GM19467 (cell line): Measurements from ENCODE around the gene ATP2C2.

Experiments used
- ATAC-seq: cut with Tn5 transposase; IDR thresholded peaks from one replicate; pipeline ENCODE4 v1.9.1; 2021; ENCODE audit warnings: mild to moderate bottlenecking, moderate library complexity; ENCODE audit not compliant: unreplicated experiment

The ATP2C2 gene

GRCh38 chr16:84467256-84467655 lies 98.9 kb downstream of the ATP2C2 start:
- ATAC-seq = no peak

- ATAC-seq = no peak
Measured at GRCh38 chr16:84467709-84468108, 99.4 kb downstream of the ATP2C2 start.

- ATAC-seq = no peak
Measured at GRCh38 chr16:84471316-84471715, 103.0 kb downstream of the ATP2C2 start.

GRCh38 chr16:84471966-84472365 lies 103.6 kb downstream of the ATP2C2 start:
- no peak for ATAC-seq

GRCh38 chr16:84475643-84476240 lies 107.4 kb downstream of the ATP2C2 start:
- no peak for ATAC-seq

- no peak for ATAC-seq
Measured at GRCh38 chr16:84476401-84476800, 108.1 kb downstream of the ATP2C2 start.

GRCh38 chr16:84477661-84478060 lies 109.3 kb downstream of the ATP2C2 start:
- ATAC-seq = no peak

- no peak for ATAC-seq
Measured at GRCh38 chr16:84478172-84478947, 110.0 kb downstream of the ATP2C2 start.

- ATAC-seq = no peak
Measured at GRCh38 chr16:84479716-84480450, 111.5 kb downstream of the ATP2C2 start.

GRCh38 chr16:84481051-84481735 lies 112.9 kb downstream of the ATP2C2 start:
- ATAC-seq = no peak

GRCh38 chr16:84482001-84482891 lies 113.9 kb downstream of the ATP2C2 start:
- no peak for ATAC-seq

GRCh38 chr16:84482951-84483881 lies 114.9 kb downstream of the ATP2C2 start:
- ATAC-seq = no peak

- ATAC-seq = no peak
Measured at GRCh38 chr16:84483882-84484565, 115.7 kb downstream of the ATP2C2 start.

GRCh38 chr16:84484579-84485254 lies 116.4 kb downstream of the ATP2C2 start:
- ATAC-seq = no peak

- ATAC-seq = no peak
Measured at GRCh38 chr16:84485255-84486010, 117.1 kb downstream of the ATP2C2 start.

GRCh38 chr16:84486126-84486525 lies 117.8 kb downstream of the ATP2C2 start:
- ATAC-seq = no peak

GRCh38 chr16:84486551-84487235 lies 118.4 kb downstream of the ATP2C2 start:
- ATAC-seq = no peak
